GM19452 (cell line): Measurements from ENCODE around the gene TGDS.
A peak's percentile ranks its signal among the peaks of the same experiment; 100 is the strongest.
"Not testable (repeated sequence)": the region's sequence is repeated elsewhere in the genome, so short reads cannot be mapped to it uniquely, and the experiment has no call there.

Source experiments
- ATAC-seq: cut with Tn5 transposase; IDR thresholded peaks from one replicate; pipeline ENCODE4 v1.9.1; 2021; ENCODE audit not compliant: unreplicated experiment

TGDS gene

GRCh38 chr13:94553766-94554165 is 42.2 kb downstream of the TGDS start:
- ATAC-seq: no peak

- ATAC-seq: no peak
These were observed 43.9 kb downstream of the TGDS start for GRCh38 chr13:94552095-94552494.

- ATAC-seq: peak; percentile 9
These were observed 45.8 kb downstream of the TGDS start for GRCh38 chr13:94550062-94550738.

- ATAC-seq: peak; percentile 91
These were observed 46.5 kb downstream of the TGDS start for GRCh38 chr13:94549232-94550061.

GRCh38 chr13:94548821-94549231 is 47.1 kb downstream of the TGDS start:
- peak; percentile 58 for ATAC-seq

GRCh38 chr13:94548382-94548781 is 47.6 kb downstream of the TGDS start:
- no peak for ATAC-seq

- ATAC-seq: no peak
These were observed 49.7 kb downstream of the TGDS start for GRCh38 chr13:94546061-94546839.

- ATAC-seq: no peak
These were observed 51.0 kb downstream of the TGDS start for GRCh38 chr13:94544922-94545321.

- no peak for ATAC-seq
These were observed 53.0 kb downstream of the TGDS start for GRCh38 chr13:94542917-94543316.

- ATAC-seq: no peak
These were observed 58.0 kb downstream of the TGDS start for GRCh38 chr13:94537740-94538630.

- no peak for ATAC-seq
These were observed 60.2 kb downstream of the TGDS start for GRCh38 chr13:94535775-94536174.

- ATAC-seq: no peak
These were observed 60.7 kb downstream of the TGDS start for GRCh38 chr13:94535231-94535630.

GRCh38 chr13:94534166-94534565 is 61.8 kb downstream of the TGDS start:
- no peak for ATAC-seq

- not testable (repeated sequence) for ATAC-seq
These were observed 63.7 kb downstream of the TGDS start for GRCh38 chr13:94532278-94532677.

- not testable (repeated sequence) for ATAC-seq
These were observed 69.0 kb downstream of the TGDS start for GRCh38 chr13:94526956-94527355.

GRCh38 chr13:94525781-94526180 is 70.2 kb downstream of the TGDS start:
- ATAC-seq: no peak

GRCh38 chr13:94524407-94524806 is 71.5 kb downstream of the TGDS start:
- ATAC-seq: no peak
